CD4-positive, alpha-beta T cell treated with Interleukin-6 for 4 hours (primary cell): ENCODE results near the gene MYO7A.

Source experiments
- DNase-seq: peaks from one replicate; pipeline ENCODE4 v3.0.0-alpha.2; 2020; ENCODE audit warnings: mixed read lengths

The MYO7A gene

DNA sequence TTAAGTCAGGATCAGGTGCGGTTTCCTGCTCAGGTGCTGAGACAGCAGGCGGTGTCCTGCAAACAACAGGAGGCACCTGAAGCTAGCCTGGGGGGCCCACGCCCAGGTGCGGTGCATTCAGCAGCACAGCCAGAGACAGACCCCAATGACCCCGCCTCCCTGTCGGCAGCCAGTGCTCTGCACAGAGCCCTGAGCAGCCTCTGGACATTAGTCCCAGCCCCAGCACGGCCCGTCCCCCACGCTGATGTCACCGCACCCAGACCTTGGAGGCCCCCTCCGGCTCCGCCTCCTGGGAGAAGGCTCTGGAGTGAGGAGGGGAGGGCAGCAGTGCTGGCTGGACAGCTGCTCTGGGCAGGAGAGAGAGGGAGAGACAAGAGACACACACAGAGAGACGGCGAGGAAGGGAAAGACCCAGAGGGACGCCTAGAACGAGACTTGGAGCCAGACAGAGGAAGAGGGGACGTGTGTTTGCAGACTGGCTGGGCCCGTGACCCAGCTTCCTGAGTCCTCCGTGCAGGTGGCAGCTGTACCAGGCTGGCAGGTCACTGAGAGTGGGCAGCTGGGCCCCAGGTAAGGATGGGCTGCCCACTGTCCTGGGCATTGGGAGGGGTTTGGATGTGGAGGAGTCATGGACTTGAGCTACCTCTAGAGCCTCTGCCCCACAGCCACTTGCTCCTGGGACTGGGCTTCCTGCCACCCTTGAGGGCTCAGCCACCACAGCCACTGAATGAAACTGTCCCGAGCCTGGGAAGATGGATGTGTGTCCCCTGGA is at the start of gene MYO7A:
MYO7A (plus strand) TSS at position 327 of the 772 bp plus-strand sequence. CDS start 2,389 bp downstream, outside the sequence.
- no peak for DNase-seq

DNA sequence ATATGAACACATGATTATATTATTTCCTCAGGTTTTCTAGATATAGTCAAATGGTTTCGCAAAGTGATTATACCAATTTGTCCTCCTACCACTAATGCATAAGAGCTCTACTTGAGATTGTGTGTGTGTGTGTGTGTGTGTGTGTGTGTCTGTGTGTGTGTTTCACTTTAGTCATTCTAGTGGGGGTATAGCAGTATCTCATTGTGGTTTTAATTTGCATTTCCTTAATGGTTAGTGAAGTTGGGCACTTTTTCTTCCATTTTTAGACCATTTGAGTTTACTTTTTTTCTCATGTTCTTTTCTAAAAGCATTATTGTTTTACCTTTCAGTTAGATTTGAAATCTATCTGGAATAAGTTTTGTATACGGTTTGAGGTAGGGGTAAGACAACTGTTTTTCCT is 48.4 kb upstream of the MYO7A start:
- no peak for DNase-seq

DNA sequence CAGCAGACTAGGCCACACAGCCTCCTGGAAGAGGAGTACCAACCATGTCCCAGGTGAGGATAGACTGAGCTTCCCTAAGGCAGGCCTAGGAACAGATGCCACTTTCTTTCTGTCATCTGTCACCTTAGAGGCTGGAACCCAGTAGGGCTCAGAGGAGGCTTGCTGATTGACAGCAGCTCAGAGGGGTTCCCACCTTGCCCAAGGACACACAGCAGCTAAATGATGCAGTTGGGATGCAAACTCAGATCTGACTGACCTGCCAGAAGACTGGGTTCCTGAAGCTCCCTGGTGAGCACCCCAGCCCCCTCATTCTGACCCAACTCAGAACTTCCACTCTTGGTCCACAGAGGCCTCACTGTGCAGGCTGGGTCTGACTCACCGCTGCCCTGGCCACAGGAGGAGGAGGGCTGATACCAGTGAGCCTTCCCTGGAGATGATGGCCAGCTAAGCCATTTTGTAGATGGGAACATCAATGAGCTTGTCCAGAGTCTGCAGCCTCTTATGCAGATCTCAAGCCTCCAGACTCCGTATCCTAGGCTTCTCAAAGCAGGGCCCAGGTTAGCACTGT is 47.3 kb upstream of the MYO7A start:
- no peak for DNase-seq

DNA sequence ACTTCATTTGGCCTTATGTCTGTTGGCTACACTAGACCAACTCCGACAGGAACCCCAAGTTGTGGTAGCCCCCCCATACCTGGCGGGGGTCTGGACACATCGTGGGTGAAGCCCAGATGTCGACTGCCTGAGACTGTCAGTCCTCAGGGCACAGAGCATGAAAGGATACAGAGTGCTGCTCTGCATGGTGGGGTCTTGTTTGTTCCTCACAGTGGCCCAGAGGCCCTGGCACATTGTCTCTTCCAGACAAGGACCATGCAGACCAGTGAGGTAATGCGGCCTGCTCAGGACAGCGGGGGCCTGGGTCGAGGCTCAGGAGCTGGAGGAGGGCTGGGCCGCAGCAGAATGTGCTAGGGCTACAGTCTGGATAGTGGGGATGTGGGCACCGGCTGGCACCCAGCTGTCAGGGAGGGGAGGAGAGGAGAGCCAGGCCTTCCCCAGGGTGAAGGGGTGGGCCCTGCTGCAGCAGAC is 46.6 kb upstream of the MYO7A start:
- DNase-seq, result no peak

DNA sequence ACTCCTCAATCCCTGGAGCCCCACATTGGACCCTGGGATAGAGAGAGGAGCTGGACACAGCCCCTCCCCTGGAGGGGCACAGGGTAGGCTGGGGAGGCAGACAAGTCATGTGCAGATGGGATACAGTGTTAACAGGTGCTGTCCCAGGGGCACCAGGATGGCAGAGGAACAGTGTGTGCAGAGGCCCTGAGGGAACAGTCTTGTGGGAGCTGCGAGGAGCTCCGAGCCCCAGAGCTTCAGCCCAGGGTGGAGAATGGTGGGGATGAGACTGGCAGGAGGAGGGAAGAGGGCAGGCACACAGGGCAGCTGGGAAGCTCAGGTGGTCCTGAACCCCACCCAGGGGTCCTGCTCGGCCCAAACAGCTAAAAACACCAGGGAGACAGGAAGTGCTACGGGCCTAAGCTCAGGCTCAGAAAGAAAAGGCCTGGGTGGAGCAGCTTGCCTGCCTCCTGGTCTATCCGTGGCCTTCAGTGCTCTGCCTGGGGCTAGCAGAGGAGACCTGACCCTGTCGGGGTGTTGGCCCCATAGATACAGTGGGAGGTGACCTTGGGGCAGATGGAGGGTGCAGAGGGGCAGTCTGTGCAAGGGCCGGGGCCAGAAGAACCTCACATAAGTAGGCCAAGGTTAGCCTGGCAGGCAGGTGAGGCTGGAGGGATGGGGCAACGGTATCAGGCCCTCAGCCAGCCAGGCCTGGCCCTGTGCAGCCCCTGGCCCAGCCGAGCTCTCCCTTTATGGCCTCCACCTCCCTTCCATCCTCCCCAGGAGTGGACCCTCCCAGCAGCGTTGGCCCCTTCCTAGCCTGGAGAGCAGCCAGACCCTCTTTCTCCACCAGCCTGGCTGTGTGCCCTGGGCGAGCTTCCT is 45.8 kb upstream of the MYO7A start:
- DNase-seq, result no peak

DNA sequence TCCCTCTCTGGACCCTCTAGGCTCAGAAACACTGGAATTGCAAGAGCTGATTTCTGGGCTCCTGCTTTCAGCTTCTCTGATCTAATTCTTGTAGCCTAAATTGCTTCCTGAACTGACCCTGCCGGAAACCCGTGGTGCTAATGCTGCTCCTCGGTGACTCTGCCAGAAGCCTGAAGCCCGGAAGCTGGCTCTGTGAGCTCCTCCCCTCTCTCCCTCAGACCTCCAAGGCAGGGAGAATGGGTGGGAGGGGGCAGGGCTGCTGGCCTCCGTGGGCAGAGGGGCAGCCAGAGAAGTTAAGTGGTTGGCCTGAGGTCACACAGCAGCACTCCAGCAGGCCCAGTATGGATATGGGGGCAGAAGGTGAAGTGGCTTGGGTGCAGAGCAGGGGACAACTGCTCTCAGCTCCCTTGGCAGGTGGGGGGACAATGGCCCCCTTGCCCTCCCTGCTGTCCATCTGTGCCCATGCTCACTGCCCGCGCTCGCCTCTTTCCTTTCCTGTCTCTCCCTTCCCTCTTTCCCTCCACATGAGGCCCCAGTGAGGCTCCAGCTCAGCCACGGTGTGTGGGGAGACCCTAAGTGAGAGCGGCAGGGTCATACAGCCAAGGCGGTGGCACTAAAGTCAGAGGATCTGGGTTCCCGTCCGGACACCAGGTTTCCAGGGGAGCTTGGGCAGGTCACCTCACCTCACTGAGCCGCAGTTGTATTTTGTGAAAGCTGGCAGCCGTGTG is 45.0 kb upstream of the MYO7A start:
- DNase-seq, result peak; percentile 73

DNA sequence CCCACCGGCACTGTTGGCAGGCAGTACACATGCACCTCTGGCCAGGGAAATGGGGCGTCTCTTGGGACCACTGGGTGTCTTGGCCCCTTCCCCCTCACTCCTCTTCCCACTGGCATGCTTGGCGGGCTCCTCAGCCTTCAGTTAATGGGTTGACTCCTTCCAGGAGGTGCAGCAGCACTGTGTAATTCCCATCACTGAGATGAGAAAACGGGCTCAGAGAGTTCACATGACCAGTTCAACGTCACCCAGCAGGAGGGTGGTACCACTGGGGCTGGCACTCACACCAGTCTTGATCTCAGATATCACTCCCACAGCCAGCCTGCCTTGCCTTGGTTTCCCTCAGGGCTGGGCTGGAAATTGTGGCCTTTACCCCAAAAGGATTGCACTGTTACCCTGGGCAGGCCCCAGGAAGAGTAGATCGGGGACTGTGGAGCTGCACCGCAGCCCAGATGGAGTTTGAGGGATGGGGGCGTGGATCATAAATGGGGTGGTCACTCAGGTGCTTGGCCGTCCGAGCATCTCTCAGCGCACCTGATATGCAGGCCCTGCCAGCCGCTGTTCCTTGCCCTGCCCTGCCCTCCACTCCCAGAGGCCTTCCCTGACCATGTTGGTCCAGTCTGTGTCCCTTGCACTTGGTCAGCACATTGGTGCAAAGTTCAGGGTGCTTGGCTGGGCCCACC is 44.3 kb upstream of the MYO7A start:
- no peak for DNase-seq

DNA sequence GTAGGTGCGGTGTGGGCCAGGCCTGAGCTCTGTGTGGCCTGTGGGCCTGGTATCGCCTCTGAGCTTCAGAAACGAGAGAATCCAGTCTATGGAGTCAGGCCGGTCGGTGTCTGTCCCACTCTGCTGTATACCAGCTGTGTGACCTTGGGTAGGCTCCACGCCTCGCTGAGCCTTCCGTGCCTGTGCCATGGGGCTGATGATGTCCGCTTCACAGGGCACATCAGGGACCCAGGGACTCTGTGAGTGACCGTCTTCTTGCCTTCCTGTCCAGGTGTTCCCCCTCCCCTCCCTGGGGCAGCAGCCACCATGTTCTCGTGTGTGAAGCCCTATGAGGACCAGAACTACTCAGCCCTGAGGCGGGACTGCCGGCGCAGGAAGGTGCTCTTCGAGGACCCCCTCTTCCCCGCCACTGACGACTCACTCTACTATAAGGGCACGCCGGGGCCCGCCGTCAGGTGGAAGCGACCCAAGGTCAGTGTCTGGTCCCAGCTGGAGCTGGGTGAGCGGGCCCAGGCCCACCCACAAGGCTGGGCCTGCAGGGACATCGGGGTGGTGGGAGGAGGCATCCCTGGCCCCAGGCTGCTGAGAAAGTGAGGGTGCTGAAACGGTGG is 43.4 kb upstream of the MYO7A start:
- DNase-seq, result no peak

DNA sequence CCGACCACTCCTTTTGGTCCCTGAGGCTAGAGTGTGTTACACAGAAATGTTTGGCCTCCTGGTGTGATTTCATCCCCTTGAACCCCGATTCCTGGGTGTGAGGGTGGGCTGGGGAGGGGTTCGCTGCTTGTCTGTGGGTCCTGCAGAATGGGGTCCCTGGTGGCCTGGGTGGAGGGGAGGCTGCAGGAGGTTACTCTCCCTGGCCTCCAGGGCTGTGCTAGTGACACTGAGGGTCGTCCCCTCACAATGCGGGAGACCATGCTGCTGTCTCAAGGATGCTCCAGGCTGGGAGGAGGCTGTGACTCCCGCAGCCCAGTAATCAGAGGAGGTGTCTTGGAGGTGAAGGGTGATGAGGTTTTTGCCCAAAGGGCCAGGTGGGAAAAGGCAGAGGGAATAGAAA is 42.4 kb upstream of the MYO7A start:
- no peak for DNase-seq

DNA sequence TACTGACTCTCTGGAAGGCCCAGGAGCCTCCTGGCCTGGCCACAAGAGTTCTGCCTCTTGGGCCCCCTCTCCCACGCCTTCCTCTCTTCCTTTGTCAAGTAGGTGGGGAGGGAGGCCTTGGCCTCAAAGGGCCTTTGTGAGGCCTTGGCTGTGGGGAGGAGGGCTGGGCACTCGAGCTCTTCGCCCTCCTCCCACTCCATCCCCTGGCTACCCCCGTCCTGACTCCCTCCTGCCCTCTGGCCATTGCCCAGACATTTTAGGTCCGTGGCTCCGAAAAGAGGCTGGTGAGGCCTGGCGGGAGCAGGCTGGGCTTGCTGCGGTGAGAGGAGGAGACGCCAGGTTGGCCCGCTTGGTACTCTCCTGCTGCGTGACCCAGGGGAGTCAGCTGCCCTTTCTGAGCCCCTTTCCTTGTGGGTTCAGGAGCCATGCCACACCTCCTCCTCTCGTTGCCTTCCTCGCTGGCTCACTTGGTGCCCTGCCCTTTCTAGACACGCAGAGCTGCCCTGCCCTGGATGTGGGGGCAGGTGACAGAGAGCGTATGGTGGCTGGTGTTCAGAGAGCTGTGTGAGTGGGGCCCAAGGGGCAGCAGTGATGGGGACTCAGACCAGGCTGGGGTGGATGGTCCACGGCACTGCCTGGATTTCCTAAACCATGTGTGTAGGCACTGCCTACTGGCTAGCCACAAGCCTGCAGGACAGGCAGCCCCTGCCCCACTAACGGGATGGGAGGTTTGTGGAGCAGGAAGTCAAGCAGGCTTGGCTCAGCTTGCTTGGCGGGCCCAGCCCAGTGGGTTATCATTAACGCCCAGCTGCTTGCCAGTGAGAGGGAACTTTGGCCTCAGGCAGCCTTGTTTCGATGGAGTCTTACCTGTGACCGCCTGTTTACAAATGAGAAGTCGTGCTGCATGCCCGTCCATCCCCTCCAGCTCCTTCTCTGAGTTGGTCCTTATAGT is 41.2 kb upstream of the MYO7A start:
- no peak for DNase-seq

DNA sequence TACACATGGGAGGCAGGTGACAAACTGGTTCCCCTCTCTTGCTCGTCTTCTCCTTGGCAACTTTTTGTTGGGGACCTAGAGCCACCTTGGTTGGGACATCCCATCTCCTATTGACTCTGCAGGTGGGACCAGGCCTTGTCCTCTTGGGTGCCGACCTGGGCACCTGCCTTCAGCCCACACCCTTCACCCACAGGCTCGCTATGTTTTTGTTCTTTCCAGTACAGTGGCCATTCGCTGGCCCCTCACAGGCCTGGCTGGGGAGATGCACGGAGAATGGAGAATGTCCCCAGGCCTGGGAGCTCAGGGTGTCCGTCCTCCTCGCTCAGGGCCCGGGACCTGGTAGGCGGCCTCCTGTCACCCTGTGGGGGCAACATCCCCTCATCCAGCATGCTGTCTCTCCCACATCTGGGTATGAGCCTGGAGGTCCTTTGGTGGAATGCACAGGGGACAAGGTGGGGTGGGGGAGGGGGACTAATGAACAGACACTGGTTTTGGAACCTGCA is 40.3 kb upstream of the MYO7A start:
- no peak for DNase-seq

DNA sequence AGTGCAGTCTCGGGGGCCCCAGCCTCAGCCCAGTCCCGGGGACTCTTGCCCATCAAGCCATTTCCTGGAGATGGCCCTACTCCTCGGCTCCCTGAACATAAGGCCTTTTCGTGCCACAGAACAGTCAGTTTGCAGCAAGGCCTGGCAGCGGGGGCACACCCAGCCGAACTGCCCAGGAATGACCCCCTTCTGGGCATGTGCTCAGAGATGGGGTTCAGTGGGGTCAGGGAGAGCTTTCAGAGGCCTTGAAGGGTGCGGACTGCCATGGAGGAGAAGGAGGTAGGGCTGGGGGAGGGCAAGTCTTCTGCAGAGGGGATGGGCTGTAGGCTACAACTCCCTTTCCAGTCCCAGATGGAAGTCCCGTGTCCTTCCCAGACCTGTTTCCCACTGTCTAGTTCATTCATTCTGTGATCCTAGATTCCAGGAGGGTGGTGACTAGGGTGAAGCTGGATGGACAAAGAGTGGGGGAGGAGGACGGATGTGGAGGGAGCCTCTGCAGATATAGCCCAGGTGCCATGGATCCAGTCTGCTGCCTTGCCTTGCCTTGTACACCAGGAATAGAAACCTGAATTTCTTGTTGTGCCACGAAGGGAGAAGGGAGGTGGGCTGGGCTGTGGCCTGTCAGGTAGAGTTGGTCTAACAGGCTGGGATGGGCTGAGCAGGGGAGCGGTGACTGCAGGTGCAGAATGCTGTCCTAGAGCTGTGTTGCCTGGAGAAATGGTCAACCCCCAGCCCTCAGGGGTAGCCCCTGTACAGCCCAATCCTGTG is 39.6 kb upstream of the MYO7A start:
- no peak for DNase-seq

DNA sequence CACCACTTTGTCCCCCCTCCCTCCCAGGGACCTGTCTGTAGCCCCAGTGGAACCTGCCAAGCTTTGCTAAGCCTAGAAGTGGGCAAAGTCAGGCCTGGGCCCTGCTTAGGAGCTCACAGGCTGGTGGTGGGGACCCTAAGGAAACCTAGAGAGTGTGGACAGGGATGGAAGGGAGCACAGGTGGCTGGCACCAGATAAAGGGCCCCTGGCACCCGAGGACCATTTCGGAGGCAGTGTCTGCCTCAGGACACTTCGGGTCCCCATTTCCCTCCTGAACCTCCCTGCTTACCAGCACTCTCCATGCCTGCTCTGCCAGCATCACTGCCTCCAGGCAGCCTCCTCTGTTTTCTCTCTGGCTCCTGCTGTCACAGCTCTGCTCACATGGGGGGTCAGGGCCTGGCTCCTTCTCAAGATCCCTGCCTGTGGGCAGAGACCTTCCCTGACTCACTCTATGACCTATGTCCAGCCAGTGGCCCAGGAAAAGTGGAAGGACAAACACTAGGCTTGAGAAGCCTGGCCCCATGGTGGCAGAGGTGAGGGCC is 39.0 kb upstream of the MYO7A start:
- no peak for DNase-seq

DNA sequence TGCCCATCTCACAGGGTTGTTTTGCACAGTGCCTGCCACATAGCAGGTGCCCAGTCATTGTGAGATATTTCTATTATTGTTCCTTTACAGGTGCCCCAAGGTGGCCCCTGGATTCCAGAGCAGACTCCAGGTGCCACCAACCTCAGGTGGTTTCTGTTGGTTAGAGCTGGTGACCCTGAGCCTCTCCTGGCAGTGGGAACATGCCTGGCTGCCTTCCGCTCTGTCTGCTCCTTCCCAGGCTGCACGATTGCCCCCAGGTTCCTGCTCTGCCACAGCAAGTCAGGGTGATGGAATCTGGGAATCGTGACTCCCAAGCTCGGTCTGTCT is 38.0 kb upstream of the MYO7A start:
- DNase-seq, result no peak

DNA sequence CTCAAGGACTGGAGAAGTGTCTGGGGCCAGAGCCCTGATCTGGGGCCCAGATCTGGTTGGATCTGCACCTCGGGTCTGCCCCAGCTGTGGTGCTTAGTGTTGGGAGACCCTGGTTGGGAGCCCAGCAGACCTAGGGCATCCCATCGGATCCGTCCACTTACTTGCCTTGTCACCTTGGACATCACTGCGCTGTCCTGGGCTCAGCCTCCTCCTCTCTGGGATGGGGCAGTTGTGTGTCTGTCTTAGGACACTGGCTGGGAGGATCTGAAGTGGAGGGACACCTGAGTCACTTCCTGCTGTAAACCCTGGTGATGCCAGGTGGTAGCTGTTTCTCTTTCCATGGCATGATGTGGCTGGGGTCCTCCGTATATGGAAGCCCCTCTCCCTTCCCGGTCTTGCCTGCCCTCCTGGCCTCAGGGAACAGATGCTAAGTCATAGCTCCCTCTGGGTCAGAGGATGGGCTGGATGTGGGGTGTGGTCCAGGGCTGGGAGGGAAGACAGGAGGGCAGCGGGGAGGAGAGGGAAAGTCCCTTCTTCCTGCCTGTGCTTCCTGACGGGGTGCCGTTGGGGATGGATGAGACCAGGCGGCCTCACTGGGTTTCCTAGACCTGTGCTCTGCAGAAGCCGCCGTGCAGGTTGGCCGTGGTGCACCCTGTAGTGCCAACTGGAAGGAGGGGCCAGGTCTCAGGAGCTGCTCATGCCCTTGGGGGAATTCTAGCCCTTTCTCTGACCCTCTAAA is 37.5 kb upstream of the MYO7A start:
- no peak for DNase-seq

DNA sequence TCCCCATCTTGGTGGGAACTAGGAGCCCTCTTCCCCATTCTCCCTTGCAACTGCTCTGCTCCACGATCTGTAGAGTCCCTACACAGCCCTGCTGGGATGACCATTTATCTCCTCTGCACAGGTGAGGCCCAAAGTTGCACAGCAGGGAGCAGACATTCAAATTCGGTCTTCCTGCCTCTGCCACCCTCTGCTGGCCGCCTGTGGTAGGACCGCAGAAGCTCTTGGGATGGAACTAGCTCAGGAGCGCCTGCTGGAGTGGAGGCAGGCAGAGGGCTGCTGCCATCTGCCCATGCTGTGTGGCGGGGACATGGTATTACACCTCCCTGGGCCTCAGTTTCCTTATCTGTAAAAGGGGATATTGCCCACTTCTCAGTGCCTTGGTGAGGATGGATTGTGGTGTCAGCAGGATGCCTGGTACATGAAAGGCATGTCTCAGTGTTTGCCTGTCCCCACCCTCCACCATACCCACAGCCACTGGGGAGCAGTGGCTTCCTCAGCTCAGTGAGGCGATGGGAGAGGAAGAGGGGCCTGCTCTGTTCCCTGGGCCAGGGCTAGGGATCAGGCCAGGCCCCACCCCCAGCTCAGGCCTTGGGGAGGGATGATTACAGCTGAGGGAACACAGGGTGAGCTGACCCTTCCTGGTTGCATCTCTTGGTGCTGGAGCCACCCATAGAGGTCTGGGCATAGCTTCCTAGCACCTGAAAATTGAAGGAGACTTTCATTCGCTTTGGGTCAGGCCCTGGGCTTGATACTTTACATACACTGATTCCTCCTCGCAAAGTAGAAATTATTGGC is 36.7 kb upstream of the MYO7A start:
- DNase-seq, result peak; percentile 84

DNA sequence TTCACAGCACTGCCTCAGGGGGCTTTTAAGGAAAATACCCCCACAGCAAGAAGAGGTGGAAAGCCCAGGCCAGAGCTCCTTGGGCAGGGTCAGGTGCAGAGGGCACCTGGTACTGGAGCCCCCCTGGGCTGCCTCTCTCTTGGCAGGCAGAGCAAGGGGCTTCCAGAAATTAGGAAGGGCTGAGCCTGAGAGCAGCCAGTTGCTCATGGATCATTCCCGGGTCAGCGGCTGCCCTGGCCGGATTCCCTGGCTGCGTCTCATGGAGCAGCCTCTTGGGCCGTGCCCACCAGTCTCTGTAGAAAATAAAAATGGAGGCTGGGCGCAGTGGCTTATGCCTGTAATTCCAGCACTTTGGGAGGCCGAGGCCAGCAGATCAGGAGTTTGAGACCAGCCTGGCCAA is 35.7 kb upstream of the MYO7A start:
- no peak for DNase-seq
